Mesenchymal stem cell (in vitro differentiated cells and primary cell): Measurements from ENCODE around the gene CCDC51.
"Not testable (repeated sequence)": the region's sequence is repeated elsewhere in the genome, so short reads cannot be mapped to it uniquely, and the experiment has no call there.

Experiments used
- DNase-seq: peaks from one replicate; pipeline ENCODE4 v3.0.0-alpha.2; 2013
- H2AFZ ChIP-seq: one replicate; pipeline ENCODE4 v1.6.1; 2013; ENCODE audit warnings: low read depth, mild to moderate bottlenecking, control low read depth, inconsistent platforms, low read length, moderate library complexity
- H2AK5ac ChIP-seq: 2 replicates; pipeline ENCODE4 v1.6.1; 2013; ENCODE audit warnings: low read length, moderate library complexity, mild to moderate bottlenecking, inconsistent platforms; ENCODE audit not compliant: severe bottlenecking
- H2BK120ac ChIP-seq: one replicate; pipeline ENCODE4 v1.6.1; 2013; ENCODE audit warnings: low read depth, mild to moderate bottlenecking, inconsistent platforms, low read length, moderate library complexity
- H2BK12ac ChIP-seq, 2 experiments: one replicate each; pipeline ENCODE4 v1.6.1; 2013; ENCODE audit warnings: inconsistent platforms in 2 of 2, low read length in 2 of 2, mild to moderate bottlenecking in 2 of 2, moderate library complexity in 2 of 2, control low read depth in 1 of 2
- H2BK15ac ChIP-seq: one replicate; pipeline ENCODE4 v1.6.1; 2013; ENCODE audit warnings: mild to moderate bottlenecking, low read depth, inconsistent platforms; ENCODE audit not compliant: poor library complexity, severe bottlenecking
- H2BK5ac ChIP-seq: 2 replicates; pipeline ENCODE4 v1.6.1; 2013; ENCODE audit warnings: low read depth, mild to moderate bottlenecking, low read length, control low read depth, inconsistent platforms; ENCODE audit not compliant: poor library complexity, severe bottlenecking
- H3K14ac ChIP-seq, 2 experiments: one replicate each; pipeline ENCODE4 v1.6.1; 2013; ENCODE audit warnings: inconsistent platforms in 2 of 2, low read length in 2 of 2, control low read depth in 1 of 2, mild to moderate bottlenecking in 1 of 2, moderate library complexity in 1 of 2
- H3K18ac ChIP-seq, 2 experiments: one replicate each; pipeline ENCODE4 v1.6.1; 2013; ENCODE audit warnings: inconsistent platforms in 2 of 2, low read length in 2 of 2, control low read depth in 1 of 2, low read depth in 1 of 2, mild to moderate bottlenecking in 1 of 2
- H3K23ac ChIP-seq, 2 experiments: one replicate each; pipeline ENCODE4 v1.6.1; 2013; ENCODE audit warnings: inconsistent platforms in 2 of 2, low read length in 2 of 2, mild to moderate bottlenecking in 2 of 2, moderate library complexity in 2 of 2, control low read depth in 1 of 2
- H3K27ac ChIP-seq: 2 replicates; pipeline ENCODE4 v1.5.1; 2013; ENCODE audit warnings: mild to moderate bottlenecking, moderate library complexity, low read length, control low read depth, inconsistent platforms; ENCODE audit not compliant: poor library complexity, severe bottlenecking
- H3K27me3 ChIP-seq, 2 experiments: 2 replicates each; pipeline versions ENCODE4 v1.6.1 to v1.7.0; 2013; ENCODE audit warnings: low read length in 2 of 2, mild to moderate bottlenecking in 2 of 2, moderate library complexity in 2 of 2, control low read depth in 1 of 2, inconsistent platforms in 1 of 2; ENCODE audit not compliant: control insufficient read depth in 1 of 2, insufficient read depth in 1 of 2
- H3K36me3 ChIP-seq, 2 experiments: 2 replicates each; pipeline versions ENCODE4 v1.6.1 to v1.7.0; 2013; ENCODE audit warnings: low read length in 2 of 2, control low read depth in 1 of 2, inconsistent platforms in 1 of 2, low read depth in 1 of 2, mild to moderate bottlenecking in 1 of 2; ENCODE audit not compliant: insufficient read depth in 2 of 2, control insufficient read depth in 1 of 2
- H3K4ac ChIP-seq, 2 experiments: one replicate each; pipeline ENCODE4 v1.6.1; 2013; ENCODE audit warnings: inconsistent platforms in 2 of 2, low read length in 2 of 2, mild to moderate bottlenecking in 2 of 2, moderate library complexity in 2 of 2, control low read depth in 1 of 2, low read depth in 1 of 2
- H3K4me1 ChIP-seq: 2 replicates; pipeline ENCODE4 v1.6.1; 2013; ENCODE audit warnings: low read depth, low read length, control low read depth; ENCODE audit not compliant: control insufficient read depth, insufficient read depth
- H3K4me2 ChIP-seq: 2 replicates; pipeline ENCODE4 v1.6.1; 2013; ENCODE audit warnings: low read length, mild to moderate bottlenecking, inconsistent platforms; ENCODE audit not compliant: poor library complexity, severe bottlenecking
- H3K4me3 ChIP-seq, 2 experiments: 2 replicates each; pipeline versions ENCODE4 v1.5.1 to v1.7.0; 2013; ENCODE audit warnings: low read length in 2 of 2, mild to moderate bottlenecking in 2 of 2, control low read depth in 1 of 2, low read depth in 1 of 2; ENCODE audit not compliant: insufficient read depth in 1 of 2
- H3K79me1 ChIP-seq: replicated peaks from 2 replicates; pipeline ENCODE4 v1.6.1; 2013; ENCODE audit warnings: mild to moderate bottlenecking, control low read depth, low read length, inconsistent platforms; ENCODE audit not compliant: poor library complexity, severe bottlenecking
- H3K9ac ChIP-seq: 2 replicates; pipeline ENCODE4 v1.7.0; 2013; ENCODE audit warnings: mild to moderate bottlenecking, low read length, moderate library complexity
- H3K9me3 ChIP-seq: 2 replicates; pipeline ENCODE4 v1.7.0; 2013; ENCODE audit warnings: mild to moderate bottlenecking, low read length; ENCODE audit not compliant: control insufficient read depth
- H4K8ac ChIP-seq: one replicate; pipeline ENCODE4 v1.6.1; 2013; ENCODE audit warnings: inconsistent platforms, mild to moderate bottlenecking, low read length, moderate library complexity
- H4K91ac ChIP-seq: one replicate; pipeline ENCODE4 v1.6.1; 2013; ENCODE audit warnings: mild to moderate bottlenecking, low read length, inconsistent platforms
- WGBS: methylation state at CpG from one replicate; pipeline ENCODE4 v1.1.7; 2013; ENCODE audit warnings: mixed read lengths; 5-methylcytosine and 5-hydroxymethylcytosine counted together

CCDC51 gene

DNA sequence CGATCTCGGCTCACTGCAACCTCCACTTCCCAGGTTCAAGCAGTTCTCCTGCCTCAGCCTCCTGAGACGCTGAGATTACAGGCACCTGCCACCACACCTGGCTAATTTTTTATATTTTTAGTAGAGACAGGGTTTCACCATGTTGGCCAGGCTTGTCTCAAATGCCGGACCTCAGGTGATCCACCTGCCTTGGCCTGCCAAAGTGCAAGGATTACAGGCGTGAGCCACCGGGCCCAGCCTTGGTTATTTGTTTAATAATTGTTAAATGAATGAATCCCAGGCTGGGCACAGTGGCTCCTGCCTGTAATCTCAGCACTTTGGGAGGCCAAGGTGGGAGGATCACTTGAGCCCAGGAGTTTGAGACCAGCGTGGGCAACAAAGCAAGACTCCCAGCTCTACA is 21.8 kb upstream of the CCDC51 start:
- WGBS, result 100% methylated on average over 4 of the region's 7 CpGs
- not testable (repeated sequence) for H3K27ac ChIP-seq, H3K4me2 ChIP-seq, H2BK5ac ChIP-seq, H4K8ac ChIP-seq, H3K9me3 ChIP-seq, H3K4me3 ChIP-seq, H2BK12ac ChIP-seq, H3K4ac ChIP-seq, H4K91ac ChIP-seq, H3K23ac ChIP-seq, H2BK15ac ChIP-seq, H3K18ac ChIP-seq, H2BK120ac ChIP-seq, DNase-seq, H2AFZ ChIP-seq, H2AK5ac ChIP-seq, H3K14ac ChIP-seq, H3K27me3 ChIP-seq, H3K79me1 ChIP-seq, H3K9ac ChIP-seq
- Histone ChIP-seq H3K4me1 (peaks cover 15% of the 10 kb centered on the region), H3K36me3 (peaks cover 45 to 56% of the 10 kb centered on the region in 2 experiments)

DNA sequence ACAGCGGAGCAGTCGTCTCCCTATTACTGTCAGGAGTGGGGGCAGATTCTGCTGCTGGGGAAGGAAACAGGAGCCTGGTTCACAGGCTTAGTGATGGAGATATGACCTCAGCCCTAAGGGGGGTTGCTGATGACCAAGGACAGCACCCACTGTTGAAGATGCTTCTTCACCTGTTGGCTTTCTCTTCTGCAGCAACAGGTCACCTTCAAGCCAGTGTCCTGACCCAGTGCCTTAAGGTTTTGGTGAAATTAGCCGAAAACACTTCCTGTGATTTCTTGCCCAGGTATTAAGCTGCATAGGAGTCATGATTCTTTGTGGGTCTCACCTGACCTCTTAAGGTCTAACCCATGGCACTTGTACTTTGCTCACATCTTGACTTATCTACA is 20.6 kb upstream of the CCDC51 start:
- no peak overlapping the region for H2BK120ac ChIP-seq
- H3K18ac ChIP-seq, result no peak overlapping the region
- H2BK5ac ChIP-seq, result no peak overlapping the region
- no peak overlapping the region for H3K4me2 ChIP-seq
- DNase-seq, result no peak
- peaks cover 3% of the 10 kb centered on the region for H3K4me1 ChIP-seq
- no peak overlapping the region for H4K8ac ChIP-seq
- 98% methylated on average over 3 of the region's 3 CpGs for WGBS
- H3K14ac ChIP-seq, result no peak overlapping the region
- no peak overlapping the region for H4K91ac ChIP-seq
- no peaks in the 10 kb centered on the region for H3K27me3 ChIP-seq
- H3K4me3 ChIP-seq, result no peak overlapping the region
- no peak overlapping the region for H3K4ac ChIP-seq
- H3K27ac ChIP-seq, result no peak overlapping the region
- H3K23ac ChIP-seq, result no peak overlapping the region
- no peaks in the 10 kb centered on the region for H3K79me1 ChIP-seq
- no peak overlapping the region for H2BK12ac ChIP-seq
- H2AK5ac ChIP-seq, result no peak overlapping the region
- no peaks in the 10 kb centered on the region for H3K9me3 ChIP-seq
- peaks cover 40 to 63% of the 10 kb centered on the region in 2 experiments for H3K36me3 ChIP-seq
- no peak overlapping the region for H3K9ac ChIP-seq
- H2BK15ac ChIP-seq, result no peak overlapping the region
- H2AFZ ChIP-seq, result no peak overlapping the region

DNA sequence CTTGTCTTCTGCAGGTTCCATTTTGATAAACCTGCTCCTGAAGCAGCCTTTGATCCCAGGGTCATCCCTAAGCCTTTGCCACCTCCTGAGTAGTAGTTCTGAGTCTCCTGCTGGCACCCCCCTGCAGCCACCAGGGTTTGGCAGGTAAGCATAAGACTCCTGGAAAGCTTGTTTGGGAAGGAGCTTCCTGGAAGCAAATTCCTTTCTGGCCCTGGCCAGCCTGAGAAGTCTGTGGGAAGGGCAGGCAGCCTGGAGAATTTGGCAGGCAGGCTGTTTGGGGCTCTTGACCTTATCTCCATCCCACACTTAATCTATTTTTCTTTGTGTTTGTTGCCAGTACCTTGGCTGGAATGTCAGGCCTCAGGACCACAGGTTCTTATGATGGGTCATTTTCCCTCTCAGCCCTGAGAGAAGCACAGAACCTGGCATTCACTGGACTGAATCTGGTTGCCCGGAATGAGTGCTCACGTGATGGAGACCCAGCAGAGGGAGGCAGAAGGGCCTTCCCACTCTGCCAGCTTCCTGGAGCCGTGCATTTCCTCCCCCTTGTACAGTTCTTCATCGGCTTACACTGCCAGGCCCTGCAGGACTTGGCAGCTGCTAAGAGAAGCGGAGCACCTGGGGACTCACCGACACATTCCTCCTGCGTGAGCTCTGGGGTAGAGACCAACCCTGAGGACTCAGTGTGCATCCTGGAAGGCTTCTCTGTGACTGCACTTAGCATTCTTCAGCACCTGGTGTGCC is 20.0 kb upstream of the CCDC51 start:
- Histone ChIP-seq H3K27me3 (no peaks in the 10 kb centered on the region), H3K4me1 (no peaks in the 10 kb centered on the region), H3K9me3 (no peaks in the 10 kb centered on the region), H2BK120ac (no peak overlapping the region), H4K8ac (no peak overlapping the region), H2BK12ac (no peak overlapping the region), H2BK15ac (no peak overlapping the region), H3K23ac (no peak overlapping the region), H2AK5ac (no peak overlapping the region), H3K14ac (no peak overlapping the region), H2AFZ (no peak overlapping the region), H3K18ac (no peak overlapping the region), H3K79me1 (no peaks in the 10 kb centered on the region), H4K91ac (no peak overlapping the region), H3K4me2 (no peak overlapping the region), H3K9ac (no peak overlapping the region), H3K36me3 (peaks cover 41 to 67% of the 10 kb centered on the region in 2 experiments), H2BK5ac (no peak overlapping the region), H3K27ac (no peak overlapping the region), H3K4me3 (no peak overlapping the region), H3K4ac (no peak overlapping the region)
- 90% methylated on average over 7 of the region's 7 CpGs for WGBS
- no peak for DNase-seq

DNA sequence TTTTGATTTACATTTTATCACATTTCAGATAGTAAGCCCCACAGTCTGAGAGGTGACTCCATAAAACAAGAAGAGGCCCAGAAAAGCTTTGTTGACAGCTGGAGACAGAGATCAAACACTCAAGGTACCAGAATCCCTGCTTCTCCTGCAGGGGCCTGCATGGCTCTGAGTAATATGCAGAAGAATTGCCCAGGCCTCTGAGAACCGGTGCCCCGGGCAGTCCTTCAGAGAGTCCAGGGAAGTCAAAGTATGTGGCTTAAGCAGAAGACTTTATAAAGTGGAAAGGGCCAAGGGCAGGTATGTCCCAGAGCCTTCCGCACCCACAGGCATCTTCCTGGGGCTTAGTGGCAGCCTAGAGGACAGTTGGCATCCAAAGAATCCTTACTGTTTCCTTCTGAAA is 19.4 kb upstream of the CCDC51 start:
- no peak overlapping the region for H3K18ac ChIP-seq
- no peak overlapping the region for H3K4me2 ChIP-seq
- H3K9ac ChIP-seq, result no peak overlapping the region
- H3K79me1 ChIP-seq, result no peaks in the 10 kb centered on the region
- H2BK15ac ChIP-seq, result no peak overlapping the region
- H3K27ac ChIP-seq, result no peak overlapping the region
- no peak overlapping the region for H2AK5ac ChIP-seq
- WGBS, result 97% methylated on average over 3 of the region's 3 CpGs
- no peaks in the 10 kb centered on the region for H3K27me3 ChIP-seq
- H2AFZ ChIP-seq, result no peak overlapping the region
- H3K23ac ChIP-seq, result no peak overlapping the region
- H4K91ac ChIP-seq, result no peak overlapping the region
- no peaks in the 10 kb centered on the region for H3K9me3 ChIP-seq
- H2BK120ac ChIP-seq, result no peak overlapping the region
- H2BK12ac ChIP-seq, result no peak overlapping the region
- H3K4me3 ChIP-seq, result no peak overlapping the region
- H4K8ac ChIP-seq, result no peak overlapping the region
- no peak overlapping the region for H3K4ac ChIP-seq
- H3K36me3 ChIP-seq, result peaks cover 35 to 65% of the 10 kb centered on the region in 2 experiments
- no peak for DNase-seq
- no peaks in the 10 kb centered on the region for H3K4me1 ChIP-seq
- no peak overlapping the region for H2BK5ac ChIP-seq
- no peak overlapping the region for H3K14ac ChIP-seq
